K562 (cell line): ENCODE results near the gene CABP4. TPM values are rescaled to one million over a fixed set of nuclear protein-coding genes. Genes with fewer than 3 reads are reported as not detected.
A peak's percentile ranks its signal among the peaks of the same experiment; 100 is the strongest.
"Not testable (repeated sequence)": the region's sequence is repeated elsewhere in the genome, so short reads cannot be mapped to it uniquely, and the experiment has no call there.

ENCODE experiments used
- ATAC-seq: fragments of 200-7000 bp; cut with Tn5 transposase; 3 replicates; pipeline ENCODE4 v1.9.1; 2020; ENCODE audit warnings: moderate library complexity
- BruUV-seq: library from RNA; stranded (reverse); fragments of 400-500 nt; replicated peaks from 2 replicates; lab custom pipeline; 2021; lab: Mats Ljungman, UMichigan
- CTCF ChIA-PET: fragments of 300-600 bp; formaldehyde crosslinking; extraction: SDS; loops from one replicate; lab custom pipeline; 2021; ENCODE audit warnings: low intra/inter-chr PET ratio; lab: Yijun Ruan, JAX
- POLR2A ChIA-PET: fragments of 300-600, 350-650 bp; sonication (Branson Sonifier 250); formaldehyde crosslinking; extraction: SDS; loops from one replicate; lab custom pipeline; 2021; ENCODE audit warnings: antibody characterized with exemption, inconsistent platforms; lab: Yijun Ruan, JAX
- DNase-seq, 4 experiments: peaks; one replicate each; pipeline versions ENCODE4 v3.0.0 to v3.0.0-alpha.2; 2011 to 2018; ENCODE audit warnings: low spot score in 3 of 4, mixed read lengths in 3 of 4; ENCODE audit errors: extremely low read depth in 1 of 4
- FAIRE-seq: peaks from 2 replicates; lab custom pipeline; 2011; peaks lifted over from hg19 to GRCh38; lab: Jason Lieb, UNC
- H2AFZ ChIP-seq: 2 replicates; pipeline ENCODE4 v1.6.0; 2011; ENCODE audit warnings: low read depth, low read length, control low read depth, inconsistent platforms
- H3K27ac ChIP-seq: fragments of 200-600 bp; 3 replicates; pipeline ENCODE4 v1.8.0; 2011; ENCODE audit warnings: low read depth, mild to moderate bottlenecking, control low read depth, inconsistent platforms, low read length, moderate library complexity, mixed read lengths; ENCODE audit errors: extremely low read depth
- H3K27me3 ChIP-seq, 2 experiments: fragments of 300-600 bp in 1 of 2; 2 replicates in 1 of 2; 3 replicates in 1 of 2; pipeline versions ENCODE4 v1.6.0 to v1.8.0; 2011; ENCODE audit warnings: inconsistent platforms in 2 of 2, low read length in 2 of 2, mild to moderate bottlenecking in 1 of 2, mixed read lengths in 1 of 2, moderate library complexity in 1 of 2; ENCODE audit not compliant: control insufficient read depth in 2 of 2, insufficient read depth in 2 of 2
- H3K36me3 ChIP-seq: fragments of 300-600 bp; 3 replicates; pipeline ENCODE4 v1.8.0; 2011; ENCODE audit warnings: mild to moderate bottlenecking, low read length, inconsistent platforms; ENCODE audit not compliant: control insufficient read depth, insufficient read depth
- H3K4me1 ChIP-seq, 2 experiments: fragments of 200-600 bp in 1 of 2; replicated peaks in 1 of 2; 2 replicates in 1 of 2; 3 replicates in 1 of 2; pipeline versions ENCODE4 v1.5.1 to v1.8.0; 2011; ENCODE audit warnings: inconsistent platforms in 2 of 2, low read length in 2 of 2, mild to moderate bottlenecking in 1 of 2, mixed read lengths in 1 of 2, moderate library complexity in 1 of 2; ENCODE audit not compliant: control insufficient read depth in 2 of 2, insufficient read depth in 2 of 2
- H3K4me2 ChIP-seq: 2 replicates; pipeline ENCODE4 v1.6.1; 2011; ENCODE audit warnings: low read length, control low read depth, inconsistent platforms, mixed read lengths; ENCODE audit not compliant: insufficient read depth
- H3K4me3 ChIP-seq: fragments of 200-600 bp; sonication (generic), shearing (Covaris generic); 2 replicates; pipeline ENCODE4 v1.5.1; 2016; ENCODE audit warnings: control low read depth, inconsistent platforms
- H3K79me2 ChIP-seq: fragments of 200-600 bp; 3 replicates; pipeline ENCODE4 v1.8.0; 2011; ENCODE audit warnings: low read length, inconsistent platforms; ENCODE audit not compliant: control insufficient read depth, insufficient read depth
- H3K9ac ChIP-seq, 2 experiments: 2 replicates each; pipeline versions ENCODE4 v1.6.0 to v1.6.1; 2011; ENCODE audit warnings: low read depth in 2 of 2, low read length in 2 of 2, control low read depth in 1 of 2, inconsistent platforms in 1 of 2, mild to moderate bottlenecking in 1 of 2, mixed read lengths in 1 of 2; ENCODE audit not compliant: insufficient read depth in 1 of 2
- H3K9me1 ChIP-seq: one replicate; pipeline ENCODE4 v1.6.0; 2011; ENCODE audit warnings: inconsistent platforms, mild to moderate bottlenecking, low read length, moderate library complexity; ENCODE audit not compliant: control insufficient read depth, insufficient read depth
- H3K9me3 ChIP-seq: replicated peaks from 2 replicates; pipeline ENCODE4 v1.5.1; 2011; ENCODE audit warnings: low read depth, low read length, inconsistent platforms; ENCODE audit not compliant: control insufficient read depth, insufficient read depth
- H4K20me1 ChIP-seq: replicated peaks from 2 replicates; pipeline ENCODE4 v1.6.1; 2011; ENCODE audit warnings: low read length, inconsistent platforms, mixed read lengths; ENCODE audit not compliant: control insufficient read depth, insufficient read depth
- ADNP ChIP-seq: fragments of 200-800 bp; sonication (Bioruptor generic); IDR thresholded peaks from 2 replicates; pipeline ENCODE4 v1.6.1; 2016; ENCODE audit warnings: missing genetic modification characterization, missing compliant biosample characterization
- ATF3 ChIP-seq, 2 experiments: fragments of 450-650 bp in 1 of 2; sonication (generic) in 1 of 2; formaldehyde crosslinking in 1 of 2; IDR thresholded peaks in 1 of 2; conservative IDR thresholded peaks in 1 of 2; 2 replicates each; pipeline versions ENCODE4 v1.6.1 to v1.8.1; 2016 to 2023; ENCODE audit warnings: mild to moderate bottlenecking in 2 of 2, moderate library complexity in 2 of 2, inconsistent platforms in 1 of 2, missing genetic modification reagents in 1 of 2
- BCOR ChIP-seq: fragments of 450-650 bp; IDR thresholded peaks from 2 replicates; pipeline ENCODE4 v1.6.1; 2016
- DPF2 ChIP-seq: fragments of 450-650 bp; IDR thresholded peaks from 2 replicates; pipeline ENCODE4 v1.6.1; 2016
- FOSL1 ChIP-seq: fragments of 200-800 bp; sonication (Bioruptor generic); conservative IDR thresholded peaks from 2 replicates; pipeline ENCODE4 v1.6.1; 2016; ENCODE audit warnings: missing genetic modification characterization, missing compliant biosample characterization
- JUND ChIP-seq, 2 experiments: IDR thresholded peaks; 2 replicates in 1 of 2; 3 replicates in 1 of 2; pipeline ENCODE4 v1.6.1; 2011; ENCODE audit warnings: borderline replicate concordance in 2 of 2, low read depth in 2 of 2, low read length in 2 of 2, improper control_type of control experiment in 1 of 2, missing biosample characterization in 1 of 2, missing genetic modification characterization in 1 of 2, missing genetic modification reagents in 1 of 2
- KDM1A ChIP-seq, 2 experiments: fragments of 450-650 bp; IDR thresholded peaks; 2 replicates each; pipeline ENCODE4 v1.6.1; 2016; ENCODE audit warnings: mild to moderate bottlenecking in 2 of 2
- PML ChIP-seq: IDR thresholded peaks from 2 replicates; pipeline ENCODE4 v1.6.1; 2012; ENCODE audit warnings: low read length, inconsistent platforms
- ZNF121 ChIP-seq: sonication (generic); formaldehyde crosslinking; conservative IDR thresholded peaks from 2 replicates; pipeline ENCODE4 v1.8.0; 2022; ENCODE audit warnings: missing genetic modification reagents
- ZNF384 ChIP-seq: IDR thresholded peaks from 2 replicates; pipeline ENCODE4 v1.6.1; 2012; ENCODE audit warnings: low read depth, low read length, improper control_type of control experiment
- WGBS: fragments of 100-300 bp; shearing (Covaris generic); methylation state at CpG from one replicate; pipeline ENCODE4 v1.1.6; 2016; ENCODE audit warnings: low coverage, mixed read lengths; ENCODE audit not compliant: insufficient coverage; ENCODE audit errors: missing lambda C conversion rate; 5-methylcytosine and 5-hydroxymethylcytosine counted together
- in situ Hi-C: fragments of 300-500 bp; cut with MboI; formaldehyde crosslinking; loops from 4 replicates; pipeline ENCODE4 v1.15.0; 2018; ENCODE audit warnings: inconsistent platforms, mixed read lengths
- intact Hi-C: fragments of 100-400 bp; cut with micrococcal nuclease; formaldehyde crosslinking; loops from 2 replicates; pipeline ENCODE4 v1.14.2; 2022
- polyA plus RNA-seq, 8 experiments: library from polyadenylated mRNA; depleted of rRNA in 4 of 8; stranded (reverse) in 5 of 8; unstranded in 3 of 8; fragments of >200 nt; fragmentation: Nextera tagmentation in 2 of 8; fragmentation: Illumina TruSeq in 1 of 8; extraction: Ambion mirVana in 2 of 8; extraction: Trizol in 1 of 8; gene quantifications; 2 replicates each; pipeline versions ENCODE4 v1.2.1 to v1.2.3, GENCODE V29; 2011 to 2014; ENCODE audit warnings: inconsistent platforms in 1 of 8, missing spikeins in 1 of 8
- total RNA-seq, 7 experiments: library from RNA; depleted of rRNA in 6 of 7; stranded (reverse); fragments of >200 nt in 6 of 7; fragmentation: Illumina TruSeq in 2 of 7; extraction: Trizol in 2 of 7; gene quantifications; 2 replicates each; pipeline versions ENCODE4 v1.2.1 to v1.2.3, GENCODE V29; 2011 to 2021; ENCODE audit warnings: low replicate concordance in 1 of 7

The CABP4 gene
- total and polyA plus RNA-seq, 9 of the 15 experiments (the other 6 are each of a cell fraction or from before 2014, with no cell fraction given), result 0.11 TPM; not detected in 8

DNA sequence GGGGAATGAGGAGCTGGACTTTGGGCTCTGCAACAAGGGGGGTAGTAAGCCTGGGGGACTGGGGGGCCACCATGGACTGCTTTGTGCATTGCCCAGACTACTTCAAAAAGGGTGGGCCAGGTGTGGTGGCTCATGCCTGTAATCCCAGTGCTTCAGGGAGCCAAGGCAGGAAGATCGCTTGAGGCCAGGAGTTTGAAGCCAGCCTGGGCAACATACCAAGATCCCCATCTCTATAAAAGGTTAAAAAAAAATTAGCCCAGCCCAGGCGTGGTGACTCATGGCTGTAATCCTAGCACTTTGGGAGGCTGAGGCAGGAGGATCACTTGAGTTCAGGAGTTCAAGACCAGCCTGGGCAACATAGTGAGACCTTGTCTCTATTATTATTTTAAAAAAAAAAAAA, 10.4 kb downstream of the CABP4 start:
- Histone ChIP-seq H3K4me3 (peak overlapping the region; percentile 75), H3K27ac (peak overlapping the region; percentile 86; the same call in 2 of the 3 replicates), H3K9ac (peak overlapping the region; percentile 78 to 95), H3K4me2 (peak overlapping the region; percentile 93), H3K79me2 (peaks cover 12% of the 10 kb centered on the region), H3K4me1 (peaks cover 20 to 56% of the 10 kb centered on the region in 2 experiments; a peak in 4 of 5 replicates)
- intact Hi-C loops, result loop anchor here (5.0 kb wide), 1 partner anchor 43 kb away; no protein-coding TSS in a partner anchor
- H3K36me3 ChIP-seq; BruUV-seq; H3K9me3 ChIP-seq; DNase-seq; H3K27me3 ChIP-seq; H3K9me1 ChIP-seq; FAIRE-seq; H2AFZ ChIP-seq; in situ Hi-C loops; H4K20me1 ChIP-seq; ATAC-seq; TF ChIP-seq ATF3 (CRISPR knock-in tag; conservative IDR thresholded peaks at IDR 0.05): not testable (repeated sequence)
- ChIA-PET POLR2A (interaction anchor here (0.5 to 0.9 kb wide), 6 partner anchors 11 to 179 kb away, joined by 3 to 5 read pairs (median 4); no protein-coding TSS in a partner anchor), CTCF (interaction anchor here (0.6 kb wide), 1 partner anchor 1651 kb away, joined by 4 read pairs; no protein-coding TSS in a partner anchor)
- TF ChIP-seq ATF3 (IDR thresholded peaks at IDR 0.05) (peak; percentile 57), PML (0 out of 2 replicates have a peak, but pooled peaks have one; percentile 3), ADNP (tag) (peak; percentile 83), JUND (IDR thresholded peaks at IDR 0.05; ENCODE audit: borderline replicate concordance, low read depth, low read length) (peak; percentile 27; the same call in 1 of the 2 replicates), JUND (tag; IDR thresholded peaks at IDR 0.05; ENCODE audit: borderline replicate concordance, low read depth, low read length) (0 out of 3 replicates have a peak, but pooled peaks have one; percentile 21), FOSL1 (peak; percentile 68), DPF2 (0 out of 2 replicates have a peak, but pooled peaks have one; percentile 24), ZNF121 (peak; percentile 54), BCOR (peak; percentile 50; the same call in 1 of the 2 replicates), KDM1A (IDR thresholded peaks at IDR 0.05) (peak; percentile 9 to 27; a peak in 1 of 4 replicates), ZNF384 (peak; percentile 55; the same call in 1 of the 2 replicates)
- 28% methylated on average over 2 of the region's 2 CpGs for WGBS
